ENCODE measurements around the gene AKAP4.

Gene AKAP4

DNA sequence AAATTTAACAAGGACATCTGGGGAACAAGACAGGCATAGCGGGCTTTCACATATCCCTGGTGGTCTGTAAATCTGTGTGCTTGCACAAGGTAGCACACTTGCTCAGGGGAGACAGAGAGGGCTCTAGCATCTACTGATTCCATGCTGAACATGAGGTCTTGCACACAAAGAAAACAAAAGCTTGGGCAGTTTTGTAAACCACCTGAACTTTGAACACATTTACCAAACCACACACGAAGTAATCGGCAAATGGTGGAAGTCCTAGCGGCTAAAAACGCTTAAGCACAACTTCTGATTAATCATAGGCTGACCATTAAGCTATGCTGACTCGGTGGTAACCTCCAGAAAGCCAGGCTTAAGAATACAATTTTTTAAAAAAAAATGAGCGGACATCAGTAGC, 52.8 kb downstream of the AKAP4 start:
- H3K4me3 ChIP-seq (ENCODE audit: low read depth, low read length, poor library complexity, severe bottlenecking): no peak overlapping the region
- H3K27me3 ChIP-seq (ENCODE audit: insufficient read depth, low read length): no peaks in the 10 kb centered on the region
- TF ChIP-seq EZH2 (IDR thresholded peaks at IDR 0.05; ENCODE audit: borderline replicate concordance, low read length): no peak
- TF ChIP-seq, protein P1, sequence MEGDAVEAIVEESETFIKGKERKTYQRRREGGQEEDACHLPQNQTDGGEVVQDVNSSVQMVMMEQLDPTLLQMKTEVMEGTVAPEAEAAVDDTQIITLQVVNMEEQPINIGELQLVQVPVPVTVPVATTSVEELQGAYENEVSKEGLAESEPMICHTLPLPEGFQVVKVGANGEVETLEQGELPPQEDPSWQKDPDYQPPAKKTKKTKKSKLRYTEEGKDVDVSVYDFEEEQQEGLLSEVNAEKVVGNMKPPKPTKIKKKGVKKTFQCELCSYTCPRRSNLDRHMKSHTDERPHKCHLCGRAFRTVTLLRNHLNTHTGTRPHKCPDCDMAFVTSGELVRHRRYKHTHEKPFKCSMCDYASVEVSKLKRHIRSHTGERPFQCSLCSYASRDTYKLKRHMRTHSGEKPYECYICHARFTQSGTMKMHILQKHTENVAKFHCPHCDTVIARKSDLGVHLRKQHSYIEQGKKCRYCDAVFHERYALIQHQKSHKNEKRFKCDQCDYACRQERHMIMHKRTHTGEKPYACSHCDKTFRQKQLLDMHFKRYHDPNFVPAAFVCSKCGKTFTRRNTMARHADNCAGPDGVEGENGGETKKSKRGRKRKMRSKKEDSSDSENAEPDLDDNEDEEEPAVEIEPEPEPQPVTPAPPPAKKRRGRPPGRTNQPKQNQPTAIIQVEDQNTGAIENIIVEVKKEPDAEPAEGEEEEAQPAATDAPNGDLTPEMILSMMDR (IDR thresholded peaks at IDR 0.05; ENCODE audit: low read length): no peak
- no peak overlapping the region for H3K9ac ChIP-seq (ENCODE audit: low read length)
- no peaks in the 10 kb centered on the region for H3K9me3 ChIP-seq (ENCODE audit: low read length)
- H3K79me2 ChIP-seq (ENCODE audit: insufficient read depth, low read length): no peaks in the 10 kb centered on the region
- no peak overlapping the region for H2AFZ ChIP-seq (ENCODE audit: low read length)
- H3K4me2 ChIP-seq (ENCODE audit: low read length): no peak overlapping the region
- no peak overlapping the region for H3K27ac ChIP-seq (ENCODE audit: low read depth, low read length, poor library complexity, severe bottlenecking)
- no peaks in the 10 kb centered on the region for H3F3A ChIP-seq (ENCODE audit: insufficient read depth, low read length)
- no peaks in the 10 kb centered on the region for H3K4me1 ChIP-seq (ENCODE audit: insufficient read depth, low read length, severe bottlenecking)
- H4K20me1 ChIP-seq (ENCODE audit: insufficient read depth, low read length): no peaks in the 10 kb centered on the region
- no peaks in the 10 kb centered on the region for H3K9me2 ChIP-seq (ENCODE audit: low read depth, low read length)
- H3K36me3 ChIP-seq (ENCODE audit: insufficient read depth, low read length): no peaks in the 10 kb centered on the region

All from OCI-LY1 (cell line).